HG02588 (cell line): ENCODE measurements around the gene SGSH.
"Not testable (repeated sequence)": the region's sequence is repeated elsewhere in the genome, so short reads cannot be mapped to it uniquely, and the experiment has no call there.

Source experiments
- ATAC-seq: cut with Tn5 transposase; IDR thresholded peaks from one replicate; pipeline ENCODE4 v1.9.1; 2021; ENCODE audit warnings: mild to moderate bottlenecking, moderate library complexity; ENCODE audit not compliant: unreplicated experiment

Gene SGSH

GRCh38 chr17:80220054-80220735 lies at the start of gene SGSH, which contains the start of gene SLC26A11:
TSS of gene SGSH (minus strand) at chr17:80220333. CDS start at chr17:80220313, 20 bp downstream.
TSS of gene SLC26A11 (plus strand) at chr17:80220427. CDS start at chr17:80221561, 1,134 bp downstream.
- no peak for ATAC-seq

GRCh38 chr17:80269405-80269807 lies 49.3 kb upstream of the SGSH start:
- no peak for ATAC-seq

- no peak for ATAC-seq
Observed at GRCh38 chr17:80268427-80268826, 48.3 kb upstream of the SGSH start.

GRCh38 chr17:80267391-80267790 lies 47.3 kb upstream of the SGSH start:
- ATAC-seq: no peak

DNA sequence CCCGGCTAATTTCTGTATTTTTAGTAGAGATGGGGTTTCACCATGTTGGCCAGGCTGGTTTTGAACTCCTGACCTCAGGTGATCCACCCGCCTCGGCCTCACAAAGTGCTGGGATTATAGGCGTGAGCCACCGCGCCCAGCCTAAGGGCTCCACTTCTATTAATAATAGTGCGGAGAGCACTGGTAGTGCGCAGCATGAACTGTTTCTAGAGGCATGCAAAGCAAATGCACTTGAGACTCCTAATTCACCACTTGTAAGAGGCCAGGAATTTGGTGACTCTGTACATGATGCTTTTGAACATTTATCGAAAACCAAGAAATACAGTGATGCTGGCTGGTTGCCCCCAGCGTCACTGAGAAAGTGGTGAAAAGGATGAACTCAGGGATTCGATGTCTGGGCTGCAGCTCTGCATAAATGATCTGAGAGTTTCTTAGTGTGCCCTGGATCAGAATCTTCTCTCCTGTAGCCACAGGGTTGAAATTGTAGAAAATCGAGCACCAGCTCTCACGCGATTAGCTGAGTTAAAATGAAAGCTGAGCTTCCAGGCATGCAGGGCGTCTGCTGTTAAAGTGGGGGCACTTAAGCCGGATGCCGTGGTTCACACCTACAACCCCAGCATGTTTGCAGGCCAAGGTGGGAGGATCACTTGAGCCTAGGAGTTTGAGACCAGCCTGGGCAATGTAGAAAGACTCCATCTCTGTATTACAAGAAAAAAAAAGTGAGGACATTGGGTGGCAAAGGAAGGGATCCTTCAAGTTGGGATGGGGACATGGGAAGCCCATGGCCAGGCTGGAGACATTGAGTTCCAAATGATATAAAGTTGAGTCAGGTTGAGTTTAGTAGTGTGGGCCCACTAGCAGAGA lies 45.3 kb upstream of the SGSH start:
- no peak for ATAC-seq

GRCh38 chr17:80264205-80265075 lies 44.3 kb upstream of the SGSH start:
- ATAC-seq: no peak

DNA sequence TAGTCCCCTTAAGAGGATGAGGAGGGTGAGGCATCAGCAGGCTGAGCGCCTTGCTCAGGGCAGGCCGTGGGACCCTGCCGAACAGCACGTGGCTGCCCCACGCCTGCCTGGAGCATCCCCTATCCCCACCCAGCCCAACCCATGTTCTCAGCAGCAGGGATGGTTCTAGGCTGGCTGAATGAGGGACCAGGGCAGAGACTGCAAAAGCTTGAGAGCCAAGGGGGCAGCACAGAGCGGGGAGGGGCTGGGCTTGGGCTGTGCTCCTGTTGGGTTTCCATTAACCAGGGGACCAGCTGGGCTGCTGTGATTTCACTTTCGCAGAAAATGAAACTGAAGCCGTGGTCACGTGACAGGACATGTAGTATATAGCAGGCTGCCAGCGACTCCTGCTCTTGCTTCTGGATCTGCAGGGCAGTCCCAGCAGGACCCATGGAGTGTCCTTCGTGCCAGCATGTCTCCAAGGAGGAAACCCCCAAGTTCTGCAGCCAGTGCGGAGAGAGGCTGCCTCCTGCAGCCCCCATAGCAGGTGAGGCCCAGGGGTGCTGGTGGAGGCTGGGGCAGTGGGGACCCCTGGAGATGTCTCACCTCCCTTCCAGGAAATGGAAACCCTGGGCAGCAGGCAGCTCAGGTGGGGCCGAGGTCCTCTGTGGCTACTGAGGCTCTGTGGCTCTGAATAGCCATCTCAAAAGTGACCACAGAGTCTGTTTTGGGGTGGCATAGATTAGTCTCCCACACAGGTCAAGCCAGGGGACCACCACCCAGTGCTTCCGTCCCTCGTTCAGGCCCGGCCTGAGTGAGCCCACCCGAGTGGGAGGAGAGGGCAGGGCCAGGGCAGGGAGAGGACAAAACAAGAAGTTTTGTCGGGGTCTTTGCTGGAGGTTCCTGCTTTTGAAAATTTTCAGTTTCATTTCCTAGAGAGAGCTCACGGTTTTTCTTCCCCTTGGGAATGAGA lies 43.4 kb upstream of the SGSH start:
- peak; percentile 40 for ATAC-seq

DNA sequence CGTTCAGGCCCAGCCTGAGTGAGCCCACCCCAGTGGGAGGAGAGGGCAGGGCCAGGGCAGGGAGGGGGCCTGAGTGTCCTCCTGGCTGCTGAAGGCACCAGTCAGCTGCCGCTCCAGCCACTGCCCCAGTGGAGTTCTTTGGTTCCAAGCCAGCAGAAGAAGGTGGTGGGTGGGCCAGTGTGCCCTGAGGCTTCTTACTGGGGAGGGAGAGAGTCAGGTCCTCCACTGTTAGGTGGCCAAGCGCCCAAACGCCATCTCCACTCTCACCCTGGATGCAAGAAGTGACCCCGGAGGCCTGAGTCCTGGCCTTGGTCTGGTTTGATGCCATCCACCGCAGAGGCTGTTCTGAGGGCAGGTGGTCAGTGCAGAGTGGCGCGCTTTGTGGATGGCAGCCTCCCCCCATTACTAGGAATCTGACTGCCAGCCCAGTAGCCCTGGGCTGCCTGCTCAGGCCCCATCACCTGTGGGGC lies 42.7 kb upstream of the SGSH start:
- no peak for ATAC-seq

DNA sequence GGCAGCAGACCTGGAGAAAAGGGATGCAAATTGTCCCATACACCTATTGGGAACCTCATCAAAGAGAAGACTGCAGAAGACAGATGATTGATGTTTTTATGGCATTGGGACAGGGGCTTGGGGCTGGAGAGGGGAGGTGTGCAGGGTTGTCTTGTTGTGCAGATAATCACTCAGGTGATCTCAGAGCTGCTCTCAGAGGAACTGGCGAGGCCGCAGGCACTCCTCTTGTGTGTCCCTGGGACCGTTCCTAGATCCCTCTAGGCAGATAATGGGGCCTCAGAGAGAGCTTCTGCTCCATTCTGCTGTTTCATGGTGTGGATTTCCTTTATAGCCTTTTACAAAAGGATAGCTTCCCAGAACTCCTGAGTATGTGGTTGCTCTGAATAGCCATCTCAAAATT lies 42.2 kb upstream of the SGSH start:
- no peak for ATAC-seq

- no peak for ATAC-seq
Observed at GRCh38 chr17:80261895-80262279, 41.8 kb upstream of the SGSH start.

DNA sequence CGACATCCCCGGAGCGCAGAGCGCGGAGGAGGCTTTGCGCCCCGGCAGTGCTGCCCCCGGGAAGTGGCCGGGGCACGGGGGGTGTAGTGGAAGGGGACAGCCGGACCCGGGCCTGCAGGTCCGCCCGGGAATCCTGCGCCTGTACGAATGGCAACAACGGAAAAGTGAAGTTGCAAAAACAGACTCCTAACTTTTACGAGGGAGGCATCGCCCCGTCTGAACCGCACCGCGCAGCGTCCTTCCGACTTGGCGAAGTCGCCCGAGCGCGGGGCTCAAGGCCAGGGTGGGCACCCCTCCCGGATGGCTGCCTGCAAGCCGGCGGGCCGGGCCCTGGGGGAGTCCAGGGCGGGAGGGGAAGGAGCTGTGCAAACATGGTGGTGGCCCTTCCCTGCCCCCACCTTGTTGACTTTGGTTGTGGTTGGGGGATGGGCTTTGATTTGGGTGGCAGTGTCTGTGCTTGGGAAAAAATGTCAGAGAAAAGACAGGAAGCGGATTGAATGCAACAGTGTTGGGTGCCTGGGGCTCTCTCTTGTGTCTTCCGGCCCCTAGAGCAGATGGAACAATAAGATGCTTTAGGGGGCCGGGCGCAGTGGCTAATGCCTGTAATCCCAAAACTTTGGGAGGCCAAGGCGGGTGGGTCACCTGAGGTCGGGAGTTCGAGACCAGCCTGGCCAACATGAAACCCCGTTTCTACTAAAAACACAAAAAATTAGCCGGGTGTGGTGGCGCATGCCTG lies 41.2 kb upstream of the SGSH start:
- ATAC-seq: no peak

GRCh38 chr17:80260791-80261158 lies 40.6 kb upstream of the SGSH start, which contains the start of gene RNF213:
TSS of gene RNF213 (plus strand) at chr17:80260852. CDS start at chr17:80263682, 2,830 bp downstream.
- peak; percentile 32 for ATAC-seq

- ATAC-seq: peak; percentile 44
Observed at GRCh38 chr17:80260069-80260535, 40.0 kb upstream of the SGSH start.

- ATAC-seq: no peak
Observed at GRCh38 chr17:80259457-80260068, 39.4 kb upstream of the SGSH start.

DNA sequence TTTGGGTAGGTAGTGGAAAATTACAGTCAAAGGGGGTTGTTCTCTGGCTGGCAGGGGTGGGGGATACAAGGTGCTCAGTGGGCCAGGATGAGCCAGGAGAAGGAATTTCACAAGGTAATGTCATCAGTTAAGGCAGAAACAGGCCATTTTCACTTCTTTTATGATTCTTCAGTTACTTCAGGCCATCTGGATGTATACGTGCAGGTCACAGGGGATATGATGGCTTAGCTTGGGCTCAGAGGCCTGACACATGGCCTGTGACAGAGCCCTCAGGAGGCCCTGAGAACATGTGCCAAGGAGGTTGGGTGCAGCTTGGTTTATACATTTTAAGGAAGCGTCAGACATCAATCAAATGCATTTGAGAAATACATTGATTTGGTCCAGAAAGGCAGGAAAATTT lies 38.2 kb upstream of the SGSH start:
- ATAC-seq: not testable (repeated sequence)

GRCh38 chr17:80257716-80258213 lies 37.6 kb upstream of the SGSH start:
- no peak for ATAC-seq

DNA sequence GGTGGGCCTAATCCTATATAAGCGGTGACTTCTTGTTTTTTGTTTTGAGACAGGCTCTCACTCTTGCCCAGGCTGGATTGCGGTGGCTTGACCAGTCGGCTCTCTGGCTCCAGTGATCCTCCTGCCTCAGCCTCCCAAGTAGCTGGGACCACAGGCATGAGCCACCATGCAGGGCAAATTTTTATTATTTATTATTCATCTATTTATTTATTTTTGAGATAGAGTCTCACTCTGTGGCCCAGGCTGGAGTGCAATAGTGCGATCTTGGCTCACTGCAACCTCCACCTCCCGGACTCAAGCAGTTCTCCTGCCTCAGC lies 35.9 kb upstream of the SGSH start:
- no peak for ATAC-seq

DNA sequence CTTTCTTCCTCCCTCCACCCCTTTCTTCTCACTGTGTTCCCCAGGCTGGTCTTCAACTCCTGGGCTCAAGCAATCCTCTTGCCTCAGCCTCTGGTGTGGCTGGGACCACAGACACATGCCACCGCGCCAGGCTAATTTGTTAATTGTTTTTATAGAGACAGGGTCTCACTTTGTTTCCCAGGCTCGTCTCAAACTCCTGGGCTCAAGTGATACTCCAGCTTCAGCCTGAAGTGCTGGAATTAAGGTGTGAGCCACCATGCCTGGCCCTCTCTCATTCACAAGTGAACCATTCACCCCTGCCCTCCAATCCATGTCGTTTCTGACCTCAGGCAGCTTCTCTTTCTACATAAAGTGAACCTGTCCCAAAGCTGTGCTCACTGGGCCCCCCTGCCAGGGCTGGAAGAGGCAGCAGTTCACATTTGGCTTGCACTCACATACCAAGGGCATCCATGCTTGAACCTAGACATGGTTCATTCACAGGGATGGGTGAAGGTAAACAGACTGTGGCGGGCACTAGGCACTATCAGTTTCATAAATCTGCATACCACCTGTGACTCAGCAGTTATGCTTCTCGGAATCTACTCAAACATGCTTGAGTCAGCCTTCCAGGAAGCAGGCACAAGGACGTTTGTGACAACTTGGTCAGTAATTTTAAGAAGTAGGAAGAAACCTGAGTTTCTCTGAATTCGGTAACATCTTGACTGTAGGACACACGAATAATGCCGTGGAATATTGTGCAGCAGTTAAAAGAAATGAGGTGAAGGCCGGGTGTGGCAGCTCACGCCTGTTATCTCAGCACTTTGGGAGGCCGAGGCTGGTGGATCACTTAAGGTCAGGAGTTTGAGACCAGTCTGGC lies 34.5 kb upstream of the SGSH start:
- peak; percentile 56 for ATAC-seq
